Neural cell (in vitro differentiated cells): ENCODE results near the gene CCT3. TPM values are rescaled to one million over a fixed set of nuclear protein-coding genes. Genes with fewer than 3 reads are reported as not detected.

ENCODE experiments used
- H2AFZ ChIP-seq: fragments of 200-600, 300-800 bp; sonication (generic), shearing (Covaris generic); 2 replicates; pipeline ENCODE4 v1.6.0; 2014; ENCODE audit warnings: low read depth, mild to moderate bottlenecking, antibody characterized with exemption, low read length, moderate library complexity
- H3F3A ChIP-seq: fragments of 200-600 bp; shearing (Covaris generic); 2 replicates; pipeline ENCODE4 v1.6.1; 2016; ENCODE audit warnings: mild to moderate bottlenecking, moderate library complexity, mixed read lengths, antibody characterized with exemption, low read length; ENCODE audit not compliant: insufficient read depth, poor library complexity, severe bottlenecking
- H3K27ac ChIP-seq: fragments of 200-600, 300-800 bp; sonication (generic), shearing (Covaris generic); 2 replicates; pipeline ENCODE4 v1.5.1; 2014; ENCODE audit warnings: mild to moderate bottlenecking, low read length, moderate library complexity
- H3K27me3 ChIP-seq: fragments of 300-800, 200-600 bp; sonication (generic), shearing (Covaris generic); 2 replicates; pipeline ENCODE4 v1.6.0; 2014; ENCODE audit warnings: mild to moderate bottlenecking, low read depth, low read length, moderate library complexity; ENCODE audit not compliant: insufficient read depth
- H3K36me3 ChIP-seq: fragments of 300-800, 200-600 bp; sonication (generic), shearing (Covaris generic); 2 replicates; pipeline ENCODE4 v1.5.1; 2014; ENCODE audit warnings: mild to moderate bottlenecking, antibody characterized with exemption, low read length, moderate library complexity; ENCODE audit not compliant: insufficient read depth
- H3K4me2 ChIP-seq: fragments of 300-800, 200-600 bp; sonication (generic), shearing (Covaris generic); 2 replicates; pipeline ENCODE4 v1.6.0; 2014; ENCODE audit warnings: mild to moderate bottlenecking, low read length
- H3K4me3 ChIP-seq: fragments of 300-800, 200-600 bp; sonication (generic), shearing (Covaris generic); 2 replicates; pipeline ENCODE4 v1.5.1; 2014; ENCODE audit warnings: mild to moderate bottlenecking, low read length, moderate library complexity
- H3K79me2 ChIP-seq: fragments of 200-600 bp; shearing (Covaris generic); replicated peaks from 2 replicates; pipeline ENCODE4 v1.6.0; 2014; ENCODE audit warnings: mild to moderate bottlenecking, low read length, moderate library complexity; ENCODE audit not compliant: insufficient read depth
- H3K9ac ChIP-seq: fragments of 300-800, 200-600 bp; sonication (generic), shearing (Covaris generic); 2 replicates; pipeline ENCODE4 v1.6.1; 2016; ENCODE audit warnings: mild to moderate bottlenecking, low read length, mixed read lengths
- H3K9me2 ChIP-seq: fragments of 200-600 bp; shearing (Covaris generic); 2 replicates; pipeline ENCODE4 v1.6.1; 2016; ENCODE audit warnings: mild to moderate bottlenecking, low read length, mixed read lengths; ENCODE audit not compliant: insufficient read depth
- H3K9me3 ChIP-seq: fragments of 200-600, 300-800 bp; sonication (generic), shearing (Covaris generic); 2 replicates; pipeline ENCODE4 v1.6.1; 2016; ENCODE audit warnings: mild to moderate bottlenecking, mixed run types, low read length, moderate library complexity, mixed read lengths
- H4K20me1 ChIP-seq: fragments of 200-600 bp; shearing (Covaris generic); 2 replicates; pipeline ENCODE4 v1.6.1; 2016; ENCODE audit warnings: mild to moderate bottlenecking, mixed run types; ENCODE audit not compliant: insufficient read depth
- EP300 ChIP-seq: fragments of 450-650 bp; conservative IDR thresholded peaks from 2 replicates; pipeline ENCODE4 v1.6.1; 2014; ENCODE audit warnings: antibody characterized with exemption, mild to moderate bottlenecking, moderate library complexity; ENCODE audit not compliant: poor library complexity, severe bottlenecking
- EZH2 ChIP-seq: fragments of 200-600, 300-800 bp; shearing (Covaris generic), sonication (generic); IDR thresholded peaks from 2 replicates; pipeline ENCODE4 v1.6.1; 2014; ENCODE audit warnings: antibody characterized with exemption, low read length, borderline replicate concordance, mild to moderate bottlenecking; ENCODE audit not compliant: insufficient read depth, poor library complexity, severe bottlenecking
- MXI1 ChIP-seq: fragments of 450-650 bp; conservative IDR thresholded peaks from 2 replicates; pipeline ENCODE4 v1.6.1; 2014; ENCODE audit warnings: antibody characterized with exemption, mild to moderate bottlenecking; ENCODE audit not compliant: poor library complexity, severe bottlenecking
- POLR2AphosphoS5 ChIP-seq: IDR thresholded peaks from 2 replicates; pipeline ENCODE4 v1.6.1; 2012
- RAD21 ChIP-seq: fragments of 450-650 bp; conservative IDR thresholded peaks from 2 replicates; pipeline ENCODE4 v1.6.1; 2014; ENCODE audit warnings: antibody characterized with exemption, mild to moderate bottlenecking, moderate library complexity
- SMC3 ChIP-seq: fragments of 450-650 bp; conservative IDR thresholded peaks from 2 replicates; pipeline ENCODE4 v1.6.1; 2014; ENCODE audit warnings: antibody characterized with exemption, mild to moderate bottlenecking, moderate library complexity; ENCODE audit not compliant: poor library complexity
- TAF1 ChIP-seq: IDR thresholded peaks from 2 replicates; pipeline ENCODE4 v1.6.1; 2012; ENCODE audit warnings: low read depth
- polyA plus RNA-seq: library from polyadenylated mRNA; depleted of rRNA; stranded (reverse); fragments of >200 nt; gene quantifications from 2 replicates; pipeline ENCODE4 v1.2.3, GENCODE V29; 2014
- TF ChIP-seq, protein P1 (sequence below): fragments of 450-650 bp; IDR thresholded peaks from 2 replicates; pipeline ENCODE4 v1.5.1; 2014; ENCODE audit warnings: antibody characterized with exemption, mild to moderate bottlenecking, moderate library complexity; ENCODE audit not compliant: poor library complexity, severe bottlenecking
- TF ChIP-seq, protein P2 (sequence below): IDR thresholded peaks from 2 replicates; pipeline ENCODE4 v1.6.1; 2012; ENCODE audit warnings: borderline replicate concordance

CCT3 gene
- polyA plus RNA-seq, 1 donor from 2014 or later, result 288 TPM

DNA sequence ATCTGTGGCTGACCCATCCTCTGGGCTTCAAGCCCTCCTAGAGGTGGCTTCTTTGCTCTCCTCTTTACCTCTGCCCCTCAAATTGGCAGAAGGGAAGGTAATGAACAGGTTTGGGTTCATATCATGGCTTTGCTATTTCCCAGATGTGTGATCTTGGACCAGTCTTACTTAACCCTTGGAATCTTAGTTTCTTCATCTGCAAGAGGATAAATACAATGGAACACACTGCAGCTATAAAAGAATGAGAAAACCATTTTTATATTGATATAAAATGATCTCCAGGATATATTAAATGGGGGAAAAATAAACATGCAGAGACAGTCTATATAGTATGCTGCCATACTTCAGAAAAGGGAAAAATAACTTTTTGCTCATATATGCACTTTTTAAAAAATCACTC lies 48.2 kb downstream of the CCT3 start:
- Histone ChIP-seq H3K4me3 (no peak overlapping the region), H3K36me3 (no peaks in the 10 kb centered on the region), H3K9me2 (no peaks in the 10 kb centered on the region), H3K4me2 (no peak overlapping the region), H3K9me3 (no peaks in the 10 kb centered on the region), H3K27ac (no peak overlapping the region), H4K20me1 (no peaks in the 10 kb centered on the region), H2AFZ (no peak overlapping the region), H3K79me2 (no peaks in the 10 kb centered on the region), H3F3A (no peaks in the 10 kb centered on the region), H3K9ac (no peak overlapping the region), H3K27me3 (no peaks in the 10 kb centered on the region)
- TF ChIP-seq RAD21, result no peak
- no peak for TF ChIP-seq TAF1
- TF ChIP-seq EZH2, result no peak
- TF ChIP-seq EP300, result no peak
- TF ChIP-seq, protein P1, sequence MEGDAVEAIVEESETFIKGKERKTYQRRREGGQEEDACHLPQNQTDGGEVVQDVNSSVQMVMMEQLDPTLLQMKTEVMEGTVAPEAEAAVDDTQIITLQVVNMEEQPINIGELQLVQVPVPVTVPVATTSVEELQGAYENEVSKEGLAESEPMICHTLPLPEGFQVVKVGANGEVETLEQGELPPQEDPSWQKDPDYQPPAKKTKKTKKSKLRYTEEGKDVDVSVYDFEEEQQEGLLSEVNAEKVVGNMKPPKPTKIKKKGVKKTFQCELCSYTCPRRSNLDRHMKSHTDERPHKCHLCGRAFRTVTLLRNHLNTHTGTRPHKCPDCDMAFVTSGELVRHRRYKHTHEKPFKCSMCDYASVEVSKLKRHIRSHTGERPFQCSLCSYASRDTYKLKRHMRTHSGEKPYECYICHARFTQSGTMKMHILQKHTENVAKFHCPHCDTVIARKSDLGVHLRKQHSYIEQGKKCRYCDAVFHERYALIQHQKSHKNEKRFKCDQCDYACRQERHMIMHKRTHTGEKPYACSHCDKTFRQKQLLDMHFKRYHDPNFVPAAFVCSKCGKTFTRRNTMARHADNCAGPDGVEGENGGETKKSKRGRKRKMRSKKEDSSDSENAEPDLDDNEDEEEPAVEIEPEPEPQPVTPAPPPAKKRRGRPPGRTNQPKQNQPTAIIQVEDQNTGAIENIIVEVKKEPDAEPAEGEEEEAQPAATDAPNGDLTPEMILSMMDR, result no peak
- no peak for TF ChIP-seq SMC3
- no peak for TF ChIP-seq MXI1
- no peak for TF ChIP-seq POLR2AphosphoS5
- TF ChIP-seq, protein P2, sequence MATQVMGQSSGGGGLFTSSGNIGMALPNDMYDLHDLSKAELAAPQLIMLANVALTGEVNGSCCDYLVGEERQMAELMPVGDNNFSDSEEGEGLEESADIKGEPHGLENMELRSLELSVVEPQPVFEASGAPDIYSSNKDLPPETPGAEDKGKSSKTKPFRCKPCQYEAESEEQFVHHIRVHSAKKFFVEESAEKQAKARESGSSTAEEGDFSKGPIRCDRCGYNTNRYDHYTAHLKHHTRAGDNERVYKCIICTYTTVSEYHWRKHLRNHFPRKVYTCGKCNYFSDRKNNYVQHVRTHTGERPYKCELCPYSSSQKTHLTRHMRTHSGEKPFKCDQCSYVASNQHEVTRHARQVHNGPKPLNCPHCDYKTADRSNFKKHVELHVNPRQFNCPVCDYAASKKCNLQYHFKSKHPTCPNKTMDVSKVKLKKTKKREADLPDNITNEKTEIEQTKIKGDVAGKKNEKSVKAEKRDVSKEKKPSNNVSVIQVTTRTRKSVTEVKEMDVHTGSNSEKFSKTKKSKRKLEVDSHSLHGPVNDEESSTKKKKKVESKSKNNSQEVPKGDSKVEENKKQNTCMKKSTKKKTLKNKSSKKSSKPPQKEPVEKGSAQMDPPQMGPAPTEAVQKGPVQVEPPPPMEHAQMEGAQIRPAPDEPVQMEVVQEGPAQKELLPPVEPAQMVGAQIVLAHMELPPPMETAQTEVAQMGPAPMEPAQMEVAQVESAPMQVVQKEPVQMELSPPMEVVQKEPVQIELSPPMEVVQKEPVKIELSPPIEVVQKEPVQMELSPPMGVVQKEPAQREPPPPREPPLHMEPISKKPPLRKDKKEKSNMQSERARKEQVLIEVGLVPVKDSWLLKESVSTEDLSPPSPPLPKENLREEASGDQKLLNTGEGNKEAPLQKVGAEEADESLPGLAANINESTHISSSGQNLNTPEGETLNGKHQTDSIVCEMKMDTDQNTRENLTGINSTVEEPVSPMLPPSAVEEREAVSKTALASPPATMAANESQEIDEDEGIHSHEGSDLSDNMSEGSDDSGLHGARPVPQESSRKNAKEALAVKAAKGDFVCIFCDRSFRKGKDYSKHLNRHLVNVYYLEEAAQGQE, result no peak

DNA sequence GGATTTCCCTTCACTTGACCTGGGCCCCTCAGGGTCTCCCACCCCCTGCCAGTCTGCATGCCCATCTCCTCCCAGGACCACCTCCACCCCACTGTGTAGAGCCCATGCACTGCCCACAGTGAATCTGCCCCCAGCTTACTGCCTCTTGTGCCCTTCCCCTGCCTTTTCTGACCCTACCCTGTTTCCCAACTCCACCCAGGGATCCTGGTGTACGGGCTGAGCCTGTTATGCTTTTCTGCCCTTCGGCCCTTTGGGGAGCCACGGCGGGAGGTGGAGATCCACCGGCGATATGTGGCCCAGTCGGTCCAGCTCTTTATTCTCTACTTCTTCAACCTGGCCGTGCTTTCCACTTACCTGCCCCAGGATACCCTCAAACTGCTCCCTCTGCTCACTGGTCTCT lies 52.0 kb downstream of the CCT3 start:
- H4K20me1 ChIP-seq, result no peaks in the 10 kb centered on the region
- H3K36me3 ChIP-seq, result no peaks in the 10 kb centered on the region
- H3K27me3 ChIP-seq, result no peaks in the 10 kb centered on the region
- no peak overlapping the region for H3K4me3 ChIP-seq
- H3K9me2 ChIP-seq, result no peaks in the 10 kb centered on the region
- no peaks in the 10 kb centered on the region for H3K9me3 ChIP-seq
- H2AFZ ChIP-seq, result no peak overlapping the region
- H3K79me2 ChIP-seq, result peaks cover 14% of the 10 kb centered on the region
- no peak overlapping the region for H3K9ac ChIP-seq
- no peak for TF ChIP-seq POLR2AphosphoS5
- TF ChIP-seq EZH2, result no peak
- no peak for TF ChIP-seq MXI1
- TF ChIP-seq, protein P2, result no peak
- TF ChIP-seq SMC3, result no peak
- no peak for TF ChIP-seq RAD21
- TF ChIP-seq TAF1, result no peak
- TF ChIP-seq EP300, result no peak
- TF ChIP-seq, protein P1, result no peak
- no peak overlapping the region for H3K4me2 ChIP-seq
- no peaks in the 10 kb centered on the region for H3F3A ChIP-seq
- H3K27ac ChIP-seq, result no peak overlapping the region
